Stimulated activated CD8-positive, alpha-beta memory T cell treated with anti-CD3 and anti-CD28 coated beads, Interleukin-2, amount 100 ng/mL, for 48 hours (primary cell): Measurements from ENCODE around the gene RASGRP1.
A peak's percentile ranks its signal among the peaks of the same experiment; 100 is the strongest.

Experiments
- DNase-seq, 2 donors: peaks; one replicate each; pipeline ENCODE4 v3.0.0-alpha.2; 2020; ENCODE audit warnings: low read depth in 2 of 2

Gene RASGRP1

DNA sequence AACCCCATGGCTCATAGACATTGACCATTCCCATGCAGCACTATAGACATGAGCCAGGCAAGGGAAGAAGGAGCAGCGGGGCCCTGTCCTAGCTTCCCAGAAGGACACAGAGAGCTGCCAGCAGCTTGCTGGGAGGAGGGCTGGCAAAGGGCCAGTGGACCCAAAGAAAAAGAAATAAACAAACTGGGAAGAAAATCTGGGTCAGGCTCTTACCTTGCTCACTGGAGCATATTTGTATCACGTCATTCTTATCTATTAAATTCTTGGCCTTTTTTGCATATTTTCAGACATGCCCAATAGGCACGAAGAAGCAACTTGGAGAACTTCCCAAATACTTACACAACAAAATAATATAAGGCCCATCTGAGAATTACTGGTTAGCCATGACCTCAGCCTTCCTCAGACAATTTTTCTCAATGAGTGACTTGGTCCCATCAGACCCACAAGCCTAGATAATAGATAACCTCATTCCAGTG lies 28.4 kb downstream of the RASGRP1 start:
- DNase-seq, result no peak

DNA sequence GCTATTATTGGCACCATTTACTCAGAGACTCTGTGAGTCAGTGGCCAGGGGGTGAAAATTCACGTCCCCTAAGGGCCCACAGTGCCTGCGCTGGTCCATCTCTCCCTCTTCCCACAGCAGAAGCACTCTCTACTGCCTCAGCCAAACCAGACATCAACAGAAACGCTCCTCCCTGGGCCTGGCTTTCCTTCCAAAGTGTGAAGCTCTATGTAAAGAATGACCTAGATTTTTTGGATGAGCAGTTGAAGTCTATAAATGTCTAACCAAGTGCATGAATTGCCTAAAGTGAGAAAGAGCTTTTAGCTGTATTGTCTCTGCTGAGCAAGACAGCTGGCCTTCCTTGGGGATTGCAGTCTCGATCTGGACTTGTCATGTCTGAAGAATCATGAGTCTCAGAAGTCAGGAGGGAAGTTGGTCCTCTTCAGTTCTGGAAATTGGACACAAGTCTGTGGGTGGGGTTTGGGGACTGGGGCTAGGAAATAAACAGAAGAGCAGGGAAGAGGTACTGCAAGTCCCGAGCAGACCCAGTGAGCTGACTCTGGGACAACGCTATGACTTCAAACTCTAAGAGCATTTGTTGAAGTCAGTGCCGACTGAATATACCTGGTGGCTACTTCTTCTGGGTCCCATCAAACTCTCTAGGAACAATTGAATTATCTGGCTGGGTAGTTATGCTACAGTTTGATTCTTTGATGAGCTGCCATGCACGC lies 29.0 kb downstream of the RASGRP1 start:
- DNase-seq, result no peak

DNA sequence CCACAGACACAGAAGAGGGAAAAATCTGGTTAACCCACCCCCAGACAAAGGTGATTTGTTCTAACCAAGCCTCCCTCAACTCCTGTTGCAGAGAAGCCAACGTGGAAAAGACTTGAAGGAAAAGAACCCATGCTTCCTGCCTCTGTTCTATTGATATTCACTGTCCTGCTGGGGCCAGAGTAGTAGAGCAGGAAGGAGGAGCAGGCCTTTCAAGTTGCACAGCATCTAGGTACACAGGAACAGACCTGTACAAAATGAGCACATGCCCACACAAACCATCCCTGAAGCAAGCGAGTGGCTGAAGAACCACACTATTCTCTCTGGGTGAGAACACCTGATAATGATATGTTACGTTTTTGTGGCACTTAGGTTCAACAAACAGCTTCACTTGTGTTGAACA lies 29.9 kb downstream of the RASGRP1 start:
- DNase-seq, result no peak

DNA sequence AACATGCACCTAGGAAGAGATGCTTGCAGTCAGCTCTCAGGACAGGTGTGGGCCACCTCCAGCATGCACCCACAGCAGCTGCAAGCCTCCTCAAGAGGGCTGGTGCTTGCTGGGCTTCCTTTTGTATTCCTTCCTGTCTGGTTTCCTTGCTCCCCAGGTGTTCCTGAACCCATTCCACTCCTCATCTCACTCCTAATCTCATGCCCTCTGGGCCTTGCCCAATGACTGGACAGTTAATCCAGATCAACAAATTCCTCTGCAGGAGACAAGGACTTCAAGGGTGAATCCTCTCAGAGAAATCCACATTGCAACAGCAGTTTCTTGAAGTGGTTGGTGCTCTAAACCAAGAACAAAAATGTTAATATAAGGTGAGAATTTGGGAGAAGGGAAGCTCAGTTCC lies 30.7 kb downstream of the RASGRP1 start:
- no peak for DNase-seq

DNA sequence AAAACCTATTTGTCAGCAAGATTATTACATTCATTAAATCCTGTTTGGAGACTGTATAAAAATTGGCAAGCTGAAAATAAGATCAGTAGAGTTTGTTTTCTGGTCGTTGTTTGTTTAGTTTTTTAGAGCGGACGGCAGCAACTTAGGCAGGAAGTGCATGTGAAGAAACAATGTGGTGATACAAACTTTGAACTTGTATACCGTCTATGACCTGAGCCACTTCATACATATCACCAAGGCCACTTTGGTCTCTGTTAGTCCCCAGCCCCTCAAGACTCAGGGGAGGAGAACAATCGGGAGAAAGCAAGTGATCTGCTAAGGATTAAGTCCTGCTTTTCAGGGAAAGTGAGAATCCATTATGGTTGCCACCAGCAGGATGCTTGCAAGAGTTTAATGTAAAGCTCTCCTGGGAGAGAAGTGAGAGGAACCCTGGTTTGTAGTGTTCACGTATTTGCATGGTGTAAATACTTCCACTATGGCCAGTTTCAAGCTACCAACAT lies 31.1 kb downstream of the RASGRP1 start:
- no peak for DNase-seq

DNA sequence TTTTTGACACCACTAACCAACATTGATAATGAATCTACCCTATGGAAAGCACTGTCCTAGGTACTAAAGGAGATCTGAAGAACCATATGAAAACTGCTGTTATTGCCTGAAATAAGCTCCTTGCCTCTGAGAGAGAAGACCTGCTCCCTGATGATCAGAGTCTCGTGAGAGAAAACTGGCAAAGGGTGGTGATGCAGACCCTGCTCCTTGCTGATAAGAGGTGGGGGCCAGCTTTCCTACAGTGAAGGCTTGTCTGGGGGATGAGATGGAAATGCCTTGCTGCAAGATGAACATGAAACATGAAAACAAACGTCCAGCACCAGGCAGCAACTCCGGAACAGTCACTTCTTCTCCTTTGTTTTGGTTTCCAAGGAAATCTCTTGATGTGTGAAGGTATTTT lies 31.9 kb downstream of the RASGRP1 start:
- no peak for DNase-seq

DNA sequence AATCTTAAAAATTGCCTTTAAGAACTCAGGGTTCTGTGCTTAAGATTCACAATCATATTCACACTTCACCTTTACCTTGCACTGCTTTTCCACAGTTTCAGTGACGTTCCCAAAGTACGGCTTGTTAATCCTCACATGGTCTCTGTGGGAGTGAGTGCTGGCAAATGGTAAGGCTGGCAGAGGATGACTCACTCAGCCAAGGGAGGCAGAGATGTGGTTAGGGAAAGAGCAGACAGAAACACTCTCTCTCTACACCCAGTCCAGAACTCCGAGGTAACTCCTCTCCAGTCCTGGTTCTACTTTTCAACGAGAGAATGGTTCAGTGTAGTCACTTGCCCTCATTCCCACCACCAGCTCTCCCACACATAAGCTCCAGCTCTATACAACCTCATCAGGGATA lies 33.1 kb downstream of the RASGRP1 start:
- DNase-seq, result no peak

DNA sequence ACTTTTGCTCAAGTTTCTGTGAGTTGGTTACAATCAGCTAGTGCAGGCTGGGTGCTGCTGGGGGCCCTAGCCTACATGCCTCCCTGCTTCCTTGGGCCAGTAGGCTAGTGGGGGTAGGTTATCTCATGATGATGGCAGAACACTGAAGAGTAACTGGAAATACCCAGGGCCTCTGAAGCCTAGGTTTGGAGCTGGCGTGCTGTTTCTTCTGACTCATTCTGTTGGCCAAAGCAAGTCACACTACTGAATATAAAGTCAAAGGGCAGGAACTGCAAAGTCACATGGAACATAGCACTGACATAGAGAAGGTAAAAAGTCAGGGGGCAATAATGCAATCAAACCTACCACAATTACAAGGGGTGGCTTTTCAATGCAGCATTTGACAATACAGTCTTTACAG lies 34.5 kb downstream of the RASGRP1 start:
- DNase-seq, result peak in 1 of 2 donors; percentile 28

DNA sequence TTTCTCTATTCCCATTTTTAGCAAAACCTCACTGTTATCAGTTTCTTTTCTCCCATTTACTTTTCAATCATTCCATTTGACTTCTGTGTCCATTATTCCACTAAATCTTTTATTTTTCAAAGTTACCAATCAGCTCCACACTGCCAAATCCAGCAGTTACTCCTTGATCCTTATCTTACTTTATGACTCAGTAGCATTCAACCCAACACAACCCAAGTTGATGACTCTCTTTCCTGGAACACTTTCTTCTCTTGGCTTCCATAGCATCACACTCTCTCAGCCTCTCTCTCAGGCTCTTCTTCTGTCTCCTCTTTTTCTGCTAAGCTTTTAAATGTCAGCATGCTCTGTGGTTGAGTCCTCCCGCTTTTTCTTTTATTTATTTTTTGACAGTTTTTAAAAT lies 36.3 kb downstream of the RASGRP1 start:
- no peak for DNase-seq

DNA sequence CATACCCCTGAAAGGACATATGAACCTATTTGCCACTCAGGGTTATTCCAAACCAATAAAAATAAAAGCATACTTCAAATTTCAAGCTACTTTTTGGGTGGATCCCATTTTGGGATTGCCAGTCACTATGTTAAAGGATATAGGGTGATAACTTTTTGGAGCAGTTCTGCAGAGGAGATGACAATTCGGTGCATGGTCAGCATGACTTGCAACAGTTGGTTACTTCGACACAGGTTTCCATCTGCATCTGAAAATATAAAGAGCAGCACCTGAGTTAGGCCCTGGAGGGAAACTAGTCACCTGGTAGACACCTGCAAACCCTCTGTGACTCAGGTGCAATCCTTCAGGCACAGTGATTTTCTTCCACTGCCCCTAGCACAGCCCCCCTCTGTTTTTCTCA lies 38.5 kb downstream of the RASGRP1 start:
- DNase-seq, result no peak

DNA sequence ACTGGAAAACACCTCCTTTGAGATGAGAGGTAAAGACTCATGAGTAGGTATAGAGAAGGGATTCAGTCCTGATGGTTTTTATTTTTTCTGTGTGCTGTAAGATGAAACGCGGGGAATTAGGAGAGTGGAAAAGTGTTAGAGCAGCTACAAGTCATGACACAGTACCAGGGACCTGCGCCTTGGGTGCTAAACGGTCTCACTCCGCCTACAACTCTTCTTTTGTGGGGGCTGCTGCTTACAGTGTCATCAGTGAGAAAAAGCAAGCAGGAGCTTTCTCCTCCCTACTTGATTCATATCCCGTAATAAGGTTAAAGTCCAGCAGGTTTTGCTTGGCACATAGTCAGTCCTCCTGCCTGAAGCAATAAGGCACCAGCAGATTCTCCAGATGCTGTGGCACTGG lies 39.1 kb downstream of the RASGRP1 start:
- DNase-seq, result no peak

DNA sequence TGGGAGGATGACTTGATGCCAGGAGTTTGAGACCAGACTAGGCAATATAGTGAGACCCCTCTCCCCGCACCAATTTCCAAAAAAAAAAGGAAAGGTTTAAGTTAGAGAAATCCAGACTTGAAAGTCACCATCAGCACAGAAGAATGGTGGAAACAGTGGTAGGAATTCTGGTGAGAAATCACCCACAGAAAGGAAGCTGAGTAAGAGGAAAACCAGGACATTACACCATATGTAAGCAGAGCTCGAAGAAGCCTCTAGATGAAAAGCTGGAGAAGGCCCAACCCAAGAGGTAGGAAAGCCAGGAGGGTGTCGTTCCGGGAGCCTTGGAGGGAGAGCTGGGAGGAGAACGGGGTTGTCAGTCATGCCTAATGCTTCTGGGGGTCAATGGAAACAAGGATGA lies 40.5 kb downstream of the RASGRP1 start:
- DNase-seq, result no peak

DNA sequence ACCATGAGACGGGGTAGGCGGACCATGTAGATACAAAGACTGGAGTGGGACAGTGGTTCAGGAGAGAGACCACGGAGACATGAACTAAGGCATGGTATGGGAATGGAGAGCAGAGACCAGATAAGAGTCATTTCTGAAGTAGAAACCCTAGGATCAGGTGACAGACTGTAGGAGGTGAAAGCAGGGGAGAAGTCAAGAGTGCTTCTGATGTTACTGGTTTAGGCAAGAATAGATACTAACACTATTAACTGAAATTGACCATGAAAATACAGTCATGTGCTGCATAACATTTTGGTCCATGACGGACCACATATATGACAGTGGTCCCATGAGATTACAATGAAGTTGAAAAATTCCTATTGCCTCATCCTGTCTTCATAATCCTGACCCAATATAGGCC lies 41.7 kb downstream of the RASGRP1 start:
- no peak for DNase-seq

DNA sequence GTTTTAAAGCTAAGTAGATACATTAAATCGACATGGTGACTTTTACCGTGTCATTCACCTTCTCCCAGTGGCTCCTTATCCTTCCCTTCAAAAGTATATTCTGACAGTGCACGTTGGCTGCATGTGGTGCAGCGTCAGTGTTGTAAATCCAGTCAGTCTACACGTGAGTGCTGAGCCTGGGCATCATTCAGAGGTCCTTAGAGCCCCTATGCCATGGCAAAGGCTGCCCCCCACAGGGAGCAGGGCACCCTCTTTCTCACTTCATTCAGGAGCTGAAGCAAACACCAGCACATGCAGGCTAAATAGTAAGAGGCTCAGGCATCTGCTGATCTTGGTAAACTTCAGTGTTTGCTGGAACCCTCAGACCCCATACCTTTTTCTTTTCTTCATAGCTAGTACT lies 43.3 kb downstream of the RASGRP1 start:
- DNase-seq, result no peak

DNA sequence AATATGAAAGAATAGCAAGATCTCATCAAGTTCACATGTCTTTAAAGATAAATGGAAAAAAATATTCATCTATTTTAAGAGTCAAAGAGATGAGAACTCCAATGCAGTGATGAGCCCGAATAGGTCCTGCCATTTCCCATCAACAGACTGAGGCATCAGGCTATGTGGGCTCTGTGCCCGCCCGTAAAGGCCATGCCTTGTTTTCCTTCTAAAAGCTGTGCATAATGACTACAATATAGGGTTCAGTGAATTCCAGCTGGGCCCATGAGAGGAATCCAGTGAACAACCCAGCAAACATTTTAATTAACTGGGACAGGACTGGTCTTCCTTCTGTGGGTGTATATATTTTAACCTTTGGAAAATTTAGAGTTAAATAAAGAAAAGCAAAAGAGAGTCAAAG lies 44.6 kb downstream of the RASGRP1 start:
- DNase-seq, result no peak

DNA sequence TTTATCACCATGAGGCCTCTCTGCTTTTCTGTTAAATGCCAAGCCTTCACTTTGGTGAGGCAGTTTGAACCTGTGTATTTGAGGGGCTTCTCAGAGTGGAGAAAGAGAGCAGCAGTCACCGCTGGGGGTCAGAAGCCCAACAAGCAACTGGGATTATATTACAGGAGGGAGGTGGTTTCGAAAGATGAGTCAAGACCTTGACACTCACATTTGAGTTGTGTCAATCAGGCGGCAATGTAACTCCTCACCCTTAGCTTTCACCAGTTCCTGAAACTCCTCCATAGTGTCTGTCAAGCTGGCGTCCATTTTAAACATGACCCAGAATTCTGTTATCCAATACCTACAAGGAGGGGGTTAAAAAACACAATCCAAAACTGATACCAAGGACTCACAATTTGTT lies 46.5 kb downstream of the RASGRP1 start:
- no peak for DNase-seq

DNA sequence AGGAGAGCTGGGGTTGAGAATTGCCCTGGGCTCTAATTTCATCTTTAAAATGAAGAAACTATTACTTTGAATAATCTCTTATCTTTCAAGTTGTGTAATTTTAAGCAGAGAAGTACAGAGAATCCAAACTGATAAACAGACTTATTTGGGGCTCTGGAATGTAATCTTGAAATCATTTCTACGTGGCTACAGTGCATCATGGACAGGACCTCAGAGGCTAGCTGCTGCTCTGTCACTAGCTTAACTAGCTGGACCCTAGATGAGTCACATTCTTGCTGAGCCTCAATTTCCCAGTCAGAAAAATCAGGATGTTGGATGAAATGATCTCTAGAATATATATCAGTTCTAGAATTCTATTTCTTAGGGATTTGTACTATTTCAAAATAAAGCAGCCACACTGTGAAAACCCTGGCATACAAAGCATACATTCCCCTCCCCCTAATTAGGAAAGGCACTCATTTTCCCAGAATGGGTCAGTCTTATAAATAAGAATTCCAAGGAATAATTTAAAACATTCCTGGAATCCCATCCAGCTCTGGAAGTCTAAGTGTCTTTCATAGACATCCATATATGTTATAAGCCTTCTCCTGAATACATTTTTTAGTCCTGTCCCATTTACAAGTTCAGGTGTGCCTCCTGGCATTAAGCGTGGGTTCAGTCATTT lies 47.2 kb downstream of the RASGRP1 start:
- DNase-seq, result no peak

DNA sequence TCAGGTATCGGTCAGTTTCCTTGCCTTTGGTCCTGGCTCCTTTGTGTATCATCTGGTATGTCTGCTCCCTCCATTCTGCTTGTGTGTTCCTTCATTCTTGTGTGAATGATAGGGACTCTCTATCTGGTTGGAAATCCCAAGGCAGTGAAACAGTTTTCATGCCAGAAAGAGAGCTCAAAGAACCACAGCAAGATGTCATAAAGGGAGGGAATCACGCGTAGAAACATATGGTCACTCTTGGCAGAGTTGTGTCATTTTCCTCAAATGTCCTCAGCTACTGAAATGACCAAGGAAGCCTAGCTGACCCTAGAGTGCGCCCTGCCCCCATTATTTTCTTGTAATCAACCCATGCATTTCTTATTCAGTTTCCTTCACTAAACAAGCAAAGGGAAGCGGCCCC lies 48.0 kb downstream of the RASGRP1 start:
- no peak for DNase-seq

DNA sequence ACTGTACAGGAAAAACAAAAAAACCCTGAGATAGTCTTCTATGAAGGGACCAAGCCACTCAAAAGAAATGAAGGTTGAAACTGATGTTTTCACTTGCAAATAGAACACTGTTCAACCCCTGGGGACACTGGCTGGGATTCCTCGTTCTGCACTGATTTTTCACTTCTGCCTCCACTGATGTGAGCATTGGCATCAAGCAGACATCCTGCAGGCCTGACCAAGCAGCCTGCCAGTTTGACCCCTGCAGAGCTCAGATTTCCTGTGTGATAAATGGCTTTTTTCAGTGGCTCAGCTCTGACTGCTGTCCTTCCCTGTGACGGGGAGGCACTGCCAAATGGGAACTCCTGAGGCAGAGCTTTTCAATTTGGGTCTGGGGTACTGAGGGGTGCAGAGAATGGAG lies 50.0 kb downstream of the RASGRP1 start:
- no peak for DNase-seq

DNA sequence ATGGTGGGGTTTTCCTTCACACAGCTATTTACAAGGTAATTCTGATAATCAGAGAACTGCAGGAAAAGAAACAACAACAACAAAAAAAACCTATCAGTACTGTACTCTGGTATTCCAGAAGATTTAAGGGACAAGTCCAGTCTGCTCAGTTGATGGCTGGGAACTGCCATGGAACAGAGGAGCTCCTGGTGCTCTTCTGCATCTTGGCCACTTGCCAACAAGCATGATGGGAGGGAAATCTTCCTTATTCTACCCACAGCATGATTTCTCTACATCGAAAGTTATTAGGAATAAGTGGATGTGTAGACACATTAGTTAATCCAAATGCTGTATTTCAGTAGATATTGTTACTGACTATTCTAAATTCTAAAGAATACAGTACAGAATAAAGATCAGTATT lies 51.7 kb downstream of the RASGRP1 start:
- no peak for DNase-seq

DNA sequence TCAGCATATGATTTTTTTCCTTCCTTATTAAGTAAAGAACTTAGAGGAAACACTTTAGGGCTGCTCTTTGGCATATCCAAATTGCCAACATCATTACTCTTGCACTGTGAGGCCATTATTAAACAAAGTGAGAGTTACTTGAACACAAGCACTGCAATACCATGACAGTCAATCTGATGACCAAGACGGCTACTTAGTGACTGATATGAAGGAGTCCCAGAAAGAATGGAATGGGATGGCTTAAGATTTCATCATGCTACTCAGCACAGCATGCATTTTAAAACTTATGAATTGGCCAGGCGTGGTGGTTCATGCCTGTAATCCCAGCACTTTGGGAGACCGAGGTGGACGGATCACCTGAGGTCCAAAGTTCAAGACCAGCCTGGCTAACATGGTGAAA lies 55.5 kb downstream of the RASGRP1 start:
- DNase-seq, result no peak

DNA sequence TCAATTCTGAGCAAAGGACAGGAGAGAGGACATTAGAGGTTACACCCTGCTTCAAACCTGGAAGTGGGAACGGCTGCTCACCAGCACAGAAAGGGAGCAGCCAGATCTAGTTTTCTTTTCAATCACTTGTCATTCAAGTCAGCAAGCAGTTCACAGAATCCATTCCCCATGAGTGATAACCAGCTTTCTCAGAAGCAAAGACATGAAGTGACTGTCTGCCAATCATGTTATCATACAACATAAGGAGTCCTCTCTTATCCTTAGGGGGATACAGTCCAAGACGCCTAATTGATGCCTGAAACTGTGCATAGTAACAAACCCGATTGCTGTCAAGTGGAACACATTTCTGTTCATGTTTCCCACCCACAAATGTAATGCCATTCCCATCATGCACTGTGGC lies 56.0 kb downstream of the RASGRP1 start:
- no peak for DNase-seq

DNA sequence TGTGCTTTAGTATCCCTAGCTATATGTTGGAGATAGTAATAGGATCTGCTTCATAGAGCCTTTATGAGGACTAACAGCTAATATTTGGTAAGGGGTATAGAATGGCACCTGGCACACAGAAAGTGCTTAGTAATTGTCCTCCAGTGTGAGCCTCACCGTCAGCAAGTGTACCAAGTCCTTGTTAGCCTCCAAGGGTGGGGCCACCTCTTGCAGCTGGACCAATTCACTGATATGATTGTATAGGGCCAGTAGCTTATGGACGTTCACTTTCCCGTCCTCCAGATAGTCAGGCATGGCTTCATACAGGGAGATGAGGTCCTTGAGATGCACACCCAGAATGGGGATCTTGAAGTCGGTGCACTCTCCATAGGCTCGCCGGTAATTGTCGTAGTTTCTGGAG lies 57.0 kb downstream of the RASGRP1 start:
- DNase-seq, result no peak

DNA sequence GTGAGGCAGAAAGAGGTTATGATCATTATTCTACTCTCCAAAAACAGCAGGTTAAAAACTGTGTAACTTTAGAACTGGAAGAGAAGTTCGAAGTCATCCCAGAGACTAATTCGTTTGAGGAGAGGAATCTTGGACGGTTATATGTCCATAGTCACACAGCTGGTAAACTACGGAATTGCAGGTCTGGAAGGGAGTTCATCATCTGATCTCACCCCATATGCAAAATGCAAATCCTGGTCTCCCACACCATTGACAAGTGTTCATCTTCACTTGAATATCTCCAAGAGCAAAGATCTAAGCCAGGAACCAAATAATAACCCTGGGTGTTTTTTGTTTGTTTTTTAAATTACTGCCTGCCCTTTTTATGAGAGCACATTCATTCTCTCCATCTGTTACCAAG lies 57.6 kb downstream of the RASGRP1 start:
- no peak for DNase-seq
